Stimulated activated CD4-positive, alpha-beta T cell treated with anti-CD3 and anti-CD28 coated beads, Interleukin-12 subunit alpha, Interleukin-12 subunit beta, amount 100 ng/mL, for 48 hours (primary cell): ENCODE results near the gene RAD21L1.

Experiments
- DNase-seq, 3 donors: peaks; one replicate each; pipeline ENCODE4 v3.0.0-alpha.2; 2020; ENCODE audit warnings: low read depth in 2 of 3, low spot score in 1 of 3

Gene RAD21L1

GRCh38 chr20:1269235-1269634 lies 43.4 kb downstream of the RAD21L1 start:
- DNase-seq, result no peak

- no peak for DNase-seq
Measured at GRCh38 chr20:1269850-1270249, 44.0 kb downstream of the RAD21L1 start.

GRCh38 chr20:1272368-1273100 lies 46.7 kb downstream of the RAD21L1 start:
- DNase-seq, result no peak

GRCh38 chr20:1273366-1273765 lies 47.5 kb downstream of the RAD21L1 start:
- DNase-seq, result no peak

- DNase-seq, result no peak
Measured at GRCh38 chr20:1274485-1275311, 48.9 kb downstream of the RAD21L1 start.

GRCh38 chr20:1275919-1276318 lies 50.1 kb downstream of the RAD21L1 start:
- DNase-seq, result no peak

- no peak for DNase-seq
Measured at GRCh38 chr20:1277529-1278322, 51.9 kb downstream of the RAD21L1 start.

GRCh38 chr20:1278993-1279392 lies 53.1 kb downstream of the RAD21L1 start:
- DNase-seq, result no peak

- no peak for DNase-seq
Measured at GRCh38 chr20:1280195-1281102, 54.6 kb downstream of the RAD21L1 start.

GRCh38 chr20:1281279-1282057 lies 55.6 kb downstream of the RAD21L1 start:
- DNase-seq, result no peak

GRCh38 chr20:1282966-1283365 lies 57.1 kb downstream of the RAD21L1 start:
- no peak for DNase-seq

GRCh38 chr20:1283522-1284510 lies 58.0 kb downstream of the RAD21L1 start:
- DNase-seq, result no peak

- DNase-seq, result no peak
Measured at GRCh38 chr20:1286267-1287024, 60.6 kb downstream of the RAD21L1 start.

GRCh38 chr20:1287306-1287705 lies 61.5 kb downstream of the RAD21L1 start:
- DNase-seq, result no peak

- DNase-seq, result no peak
Measured at GRCh38 chr20:1287787-1288569, 62.1 kb downstream of the RAD21L1 start.

GRCh38 chr20:1291191-1291741 lies 65.4 kb downstream of the RAD21L1 start:
- no peak for DNase-seq

- DNase-seq, result no peak
Measured at GRCh38 chr20:1292620-1293019, 66.8 kb downstream of the RAD21L1 start.
